Astrocyte (in vitro differentiated cells and primary cell): ENCODE data around the gene AARSD1. TPM values are rescaled to one million over a fixed set of nuclear protein-coding genes. Genes with fewer than 3 reads are reported as not detected.

Experiments used
- DNase-seq: peaks from one replicate; pipeline ENCODE4 v3.0.0-alpha.2; 2010; ENCODE audit warnings: low read depth
- FAIRE-seq: peaks from 2 replicates; lab custom pipeline; 2011; peaks lifted over from hg19 to GRCh38; lab: Jason Lieb, UNC
- H2AFZ ChIP-seq: 2 replicates; pipeline ENCODE4 v1.6.0; 2012; ENCODE audit warnings: low read depth, low read length, inconsistent platforms
- H3K27ac ChIP-seq: 2 replicates; pipeline ENCODE4 v1.5.1; 2011; ENCODE audit warnings: low read depth, low read length, inconsistent platforms
- H3K27me3 ChIP-seq: 2 replicates; pipeline ENCODE4 v1.6.0; 2011; ENCODE audit warnings: low read length, inconsistent platforms; ENCODE audit not compliant: insufficient read depth
- H3K36me3 ChIP-seq: 2 replicates; pipeline ENCODE4 v1.5.1; 2011; ENCODE audit warnings: low read length, inconsistent platforms; ENCODE audit not compliant: insufficient read depth
- H3K4me1 ChIP-seq: 2 replicates; pipeline ENCODE4 v1.5.1; 2011; ENCODE audit warnings: low read length, inconsistent platforms; ENCODE audit not compliant: insufficient read depth
- H3K4me2 ChIP-seq: 2 replicates; pipeline ENCODE4 v1.6.0; 2012; ENCODE audit warnings: low read length, inconsistent platforms
- H3K4me3 ChIP-seq: 2 replicates; pipeline ENCODE4 v1.5.1; 2011; ENCODE audit warnings: low read depth, mild to moderate bottlenecking, low read length, inconsistent platforms; ENCODE audit not compliant: insufficient read depth
- H3K79me2 ChIP-seq: 2 replicates; pipeline ENCODE4 v1.6.0; 2012; ENCODE audit warnings: mild to moderate bottlenecking, low read length, inconsistent platforms; ENCODE audit not compliant: insufficient read depth
- H3K9ac ChIP-seq: 2 replicates; pipeline ENCODE4 v1.6.0; 2012; ENCODE audit warnings: mild to moderate bottlenecking, low read length, inconsistent platforms
- H3K9me3 ChIP-seq: 2 replicates; pipeline ENCODE4 v1.5.1; 2012; ENCODE audit warnings: low read depth, mild to moderate bottlenecking, low read length, inconsistent platforms; ENCODE audit not compliant: insufficient read depth
- H4K20me1 ChIP-seq: 2 replicates; pipeline ENCODE4 v1.6.0; 2012; ENCODE audit warnings: low read length, inconsistent platforms; ENCODE audit not compliant: insufficient read depth
- H3K27ac Mint-ChIP-seq: one replicate; pipeline ENCODE4 v1.8.0; 2021; ENCODE audit warnings: mild to moderate bottlenecking, mixed read lengths; ENCODE audit not compliant: unreplicated experiment
- H3K27me3 Mint-ChIP-seq: one replicate; pipeline ENCODE4 v1.8.0; 2021; ENCODE audit warnings: low read depth, mixed read lengths; ENCODE audit not compliant: unreplicated experiment
- H3K36me3 Mint-ChIP-seq: one replicate; pipeline ENCODE4 v1.8.0; 2021; ENCODE audit warnings: low read depth, mixed read lengths; ENCODE audit not compliant: unreplicated experiment
- H3K4me1 Mint-ChIP-seq: one replicate; pipeline ENCODE4 v1.8.0; 2021; ENCODE audit warnings: low read depth, mixed read lengths; ENCODE audit not compliant: unreplicated experiment
- H3K4me3 Mint-ChIP-seq: one replicate; pipeline ENCODE4 v1.8.0; 2021; ENCODE audit warnings: mild to moderate bottlenecking, moderate library complexity, mixed read lengths; ENCODE audit not compliant: unreplicated experiment
- H3K9me3 Mint-ChIP-seq: one replicate; pipeline ENCODE4 v1.8.0; 2021; ENCODE audit warnings: mild to moderate bottlenecking, mixed read lengths; ENCODE audit not compliant: unreplicated experiment
- EZH2 ChIP-seq: IDR thresholded peaks from 2 replicates; pipeline ENCODE4 v1.6.1; 2012; ENCODE audit warnings: mild to moderate bottlenecking, low read length, inconsistent platforms; ENCODE audit not compliant: insufficient read depth
- total RNA-seq: library from RNA; stranded (reverse); gene quantifications from 2 replicates; pipeline ENCODE4 v1.2.1, GENCODE V29; 2021
- TF ChIP-seq, protein P1 (sequence below): IDR thresholded peaks from 2 replicates; pipeline ENCODE4 v1.5.1; 2011; ENCODE audit warnings: low read depth, mild to moderate bottlenecking, inconsistent platforms, low read length, moderate library complexity; ENCODE audit not compliant: insufficient read depth

Gene AARSD1
- total RNA-seq, 1 donor from 2014 or later, result 42.8 TPM

DNA sequence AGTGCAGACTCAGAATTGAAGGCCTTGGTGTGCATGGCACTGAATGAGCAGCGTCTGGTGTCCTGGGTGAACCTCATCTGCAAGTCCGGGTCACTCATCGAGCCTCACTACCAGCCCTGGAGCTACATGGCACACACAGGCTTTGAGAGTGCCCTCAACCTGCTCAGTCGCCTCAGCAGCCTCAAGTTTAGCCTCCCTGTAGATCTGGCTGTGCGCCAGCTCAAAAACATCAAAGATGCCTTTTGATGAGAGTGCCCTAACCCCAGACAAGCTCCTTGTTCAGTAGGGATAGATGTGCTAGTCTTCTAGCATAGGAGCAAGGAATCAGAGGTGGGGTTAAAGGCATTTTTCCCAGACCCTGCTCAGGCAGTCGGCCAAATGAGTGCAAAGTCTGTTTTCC lies 27.2 kb upstream of the AARSD1 start:
- Mint-ChIP-seq H3K27ac (no peak overlapping the region), H3K36me3 (peaks cover 25% of the 10 kb centered on the region), H3K4me1 (peaks cover 12% of the 10 kb centered on the region), H3K4me3 (no peak overlapping the region), H3K9me3 (no peaks in the 10 kb centered on the region), H3K27me3 (no peaks in the 10 kb centered on the region)
- Histone ChIP-seq H3K4me3 (no peak overlapping the region), H3K27ac (no peak overlapping the region), H2AFZ (no peak overlapping the region), H3K36me3 (peaks cover 39% of the 10 kb centered on the region), H3K4me1 (peaks cover 7% of the 10 kb centered on the region), H3K27me3 (no peaks in the 10 kb centered on the region), H3K79me2 (peaks cover 3% of the 10 kb centered on the region), H3K4me2 (no peak overlapping the region), H3K9me3 (no peaks in the 10 kb centered on the region), H3K9ac (no peak overlapping the region), H4K20me1 (no peaks in the 10 kb centered on the region)
- TF ChIP-seq, protein P1, sequence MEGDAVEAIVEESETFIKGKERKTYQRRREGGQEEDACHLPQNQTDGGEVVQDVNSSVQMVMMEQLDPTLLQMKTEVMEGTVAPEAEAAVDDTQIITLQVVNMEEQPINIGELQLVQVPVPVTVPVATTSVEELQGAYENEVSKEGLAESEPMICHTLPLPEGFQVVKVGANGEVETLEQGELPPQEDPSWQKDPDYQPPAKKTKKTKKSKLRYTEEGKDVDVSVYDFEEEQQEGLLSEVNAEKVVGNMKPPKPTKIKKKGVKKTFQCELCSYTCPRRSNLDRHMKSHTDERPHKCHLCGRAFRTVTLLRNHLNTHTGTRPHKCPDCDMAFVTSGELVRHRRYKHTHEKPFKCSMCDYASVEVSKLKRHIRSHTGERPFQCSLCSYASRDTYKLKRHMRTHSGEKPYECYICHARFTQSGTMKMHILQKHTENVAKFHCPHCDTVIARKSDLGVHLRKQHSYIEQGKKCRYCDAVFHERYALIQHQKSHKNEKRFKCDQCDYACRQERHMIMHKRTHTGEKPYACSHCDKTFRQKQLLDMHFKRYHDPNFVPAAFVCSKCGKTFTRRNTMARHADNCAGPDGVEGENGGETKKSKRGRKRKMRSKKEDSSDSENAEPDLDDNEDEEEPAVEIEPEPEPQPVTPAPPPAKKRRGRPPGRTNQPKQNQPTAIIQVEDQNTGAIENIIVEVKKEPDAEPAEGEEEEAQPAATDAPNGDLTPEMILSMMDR, result no peak
- TF ChIP-seq EZH2, result no peak
- no peak for DNase-seq
- no peak for FAIRE-seq

DNA sequence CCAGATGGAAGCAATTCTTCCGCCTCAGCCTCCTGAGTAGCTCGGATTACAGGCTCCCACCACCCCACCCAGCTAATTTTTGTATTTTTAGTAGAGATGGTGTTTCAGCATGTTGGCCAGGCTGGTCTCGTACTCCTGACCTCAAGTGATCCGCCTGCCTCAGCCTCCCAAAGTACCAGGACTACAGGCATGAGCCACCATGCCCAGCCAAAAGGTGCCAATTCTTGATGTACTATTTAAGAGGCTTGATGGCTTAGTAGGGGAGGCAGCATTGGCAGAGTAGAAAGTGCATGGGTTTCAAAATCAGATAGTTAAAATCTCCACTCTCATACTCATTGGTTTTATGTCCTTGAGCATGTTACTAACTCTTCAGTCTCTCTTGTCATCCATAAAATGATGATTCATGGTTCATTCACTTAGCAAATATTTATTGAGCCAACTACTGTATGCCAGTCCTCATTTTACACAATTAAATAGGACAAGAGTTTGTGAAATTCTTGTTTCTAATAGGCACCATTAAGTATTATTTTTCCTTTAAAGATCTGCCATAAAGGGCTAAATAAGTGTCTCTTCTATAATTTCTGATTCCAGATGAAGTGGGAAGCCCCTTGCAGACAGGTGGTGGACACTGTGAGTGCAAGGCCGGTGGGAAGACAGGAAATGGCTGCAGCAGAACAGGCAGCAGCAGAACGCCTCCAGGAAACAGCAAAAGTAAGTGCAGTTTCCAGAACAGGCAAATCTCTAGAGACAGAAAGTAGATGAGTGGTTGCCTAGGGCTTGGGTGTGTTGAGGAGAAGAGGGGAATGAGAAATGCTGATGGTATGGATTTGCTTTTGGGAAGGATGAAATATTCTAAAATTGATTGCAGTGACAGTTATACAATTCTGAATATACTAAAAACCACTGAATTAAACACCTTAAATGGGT lies 25.7 kb upstream of the AARSD1 start:
- H3K9me3 Mint-ChIP-seq, result no peaks in the 10 kb centered on the region
- H3K4me1 Mint-ChIP-seq, result peaks cover 12% of the 10 kb centered on the region
- Histone ChIP-seq H3K79me2 (peaks cover 7% of the 10 kb centered on the region), H3K27me3 (no peaks in the 10 kb centered on the region), H4K20me1 (no peaks in the 10 kb centered on the region), H3K9ac (no peak overlapping the region), H3K27ac (peak overlapping the region; percentile 4), H3K9me3 (no peaks in the 10 kb centered on the region), H2AFZ (no peak overlapping the region), H3K36me3 (peaks cover 43% of the 10 kb centered on the region), H3K4me2 (peak overlapping the region; percentile 6), H3K4me1 (peaks cover 7% of the 10 kb centered on the region), H3K4me3 (no peak overlapping the region)
- TF ChIP-seq, protein P1, result no peak
- peaks cover 24% of the 10 kb centered on the region for H3K36me3 Mint-ChIP-seq
- peak; percentile 19 for DNase-seq
- no peak for FAIRE-seq
- H3K4me3 Mint-ChIP-seq, result no peak overlapping the region
- no peaks in the 10 kb centered on the region for H3K27me3 Mint-ChIP-seq
- peak overlapping the region; percentile 12 for H3K27ac Mint-ChIP-seq

DNA sequence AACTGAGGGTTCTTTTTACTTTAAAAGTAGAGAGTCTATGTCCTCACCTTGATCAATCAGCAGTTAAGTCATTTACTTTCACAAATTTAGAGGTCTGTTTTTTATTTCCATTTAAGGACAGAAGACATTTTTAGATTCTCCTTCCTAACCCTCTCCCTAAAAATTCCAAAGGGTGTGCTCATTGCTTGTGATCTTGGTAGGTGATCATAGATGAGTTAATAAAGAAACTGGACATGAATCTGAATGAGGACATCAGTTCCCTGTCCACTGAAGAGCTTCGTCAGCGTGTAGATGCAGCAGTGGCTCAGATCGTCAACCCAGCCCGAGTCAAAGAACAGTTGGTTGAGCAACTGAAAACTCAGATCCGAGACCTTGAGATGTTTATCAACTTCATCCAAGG lies 24.9 kb upstream of the AARSD1 start:
- Mint-ChIP-seq H3K4me3 (no peak overlapping the region), H3K27me3 (no peaks in the 10 kb centered on the region), H3K4me1 (peaks cover 12% of the 10 kb centered on the region), H3K36me3 (peaks cover 19% of the 10 kb centered on the region), H3K27ac (no peak overlapping the region), H3K9me3 (no peaks in the 10 kb centered on the region)
- TF ChIP-seq, protein P1, result no peak
- no peak for TF ChIP-seq EZH2
- Histone ChIP-seq H2AFZ (no peak overlapping the region), H3K9me3 (no peaks in the 10 kb centered on the region), H3K4me1 (peaks cover 7% of the 10 kb centered on the region), H3K4me3 (no peak overlapping the region), H3K27ac (no peak overlapping the region), H4K20me1 (peaks cover 3% of the 10 kb centered on the region), H3K79me2 (peaks cover 7% of the 10 kb centered on the region), H3K27me3 (no peaks in the 10 kb centered on the region), H3K4me2 (no peak overlapping the region), H3K9ac (no peak overlapping the region), H3K36me3 (peaks cover 43% of the 10 kb centered on the region)
- FAIRE-seq, result no peak
- no peak for DNase-seq
